ENCODE results near the gene UBAC2. TPM values are rescaled to one million over a fixed set of nuclear protein-coding genes. Genes with fewer than 3 reads are reported as not detected.
A peak's percentile ranks its signal among the peaks of the same experiment; 100 is the strongest.

The UBAC2 gene
- total RNA-seq, 4 donors from 2014 or later = 51.0 to 71.5 (median 61.1) TPM

GRCh38 chr13:99376132-99376531 is 175.5 kb downstream of the UBAC2 start:
- TF ChIP-seq POLR2A (IDR thresholded peaks at IDR 0.05) (no peak), CTCF (IDR thresholded peaks at IDR 0.05 in 4 of 5, conservative IDR thresholded peaks at IDR 0.05 in 1 of 5) (no peak)
- intact Hi-C loops (cut with DNase I; ENCODE audit: low total_unique reads) (no loop called here), in situ Hi-C loops (cut with MboI; ENCODE audit: low sequenced_read_pairs in 4 of 4) (no loop called here)
- H3K4me3 ChIP-seq = no peak overlapping the region
- H3K27me3 ChIP-seq = no peaks in the 10 kb centered on the region
- no peak overlapping the region for H3K27ac ChIP-seq
- H3K9me3 ChIP-seq = no peaks in the 10 kb centered on the region
- H3K36me3 ChIP-seq = peaks cover 0 to 15% of the 10 kb centered on the region in 2 donors
- ATAC-seq (no peak), DNase-seq (peak in 1 of 2 donors; percentile 39)
- H3K4me1 ChIP-seq = no peaks in the 10 kb centered on the region

- no peaks in the 10 kb centered on the region for H3K4me1 ChIP-seq
- TF ChIP-seq POLR2A (IDR thresholded peaks at IDR 0.05) = no peak
- TF ChIP-seq CTCF (IDR thresholded peaks at IDR 0.05 in 4 of 5, conservative IDR thresholded peaks at IDR 0.05 in 1 of 5) = no peak
- no peak overlapping the region for H3K27ac ChIP-seq
- in situ Hi-C loops (cut with MboI; ENCODE audit: low sequenced_read_pairs in 4 of 4) (no loop called here), intact Hi-C loops (cut with DNase I; ENCODE audit: low total_unique reads) (no loop called here)
- peaks cover 0 to 15% of the 10 kb centered on the region in 2 donors for H3K36me3 ChIP-seq
- no peak overlapping the region for H3K4me3 ChIP-seq
- H3K27me3 ChIP-seq = no peaks in the 10 kb centered on the region
- ATAC-seq = no peak
- H3K9me3 ChIP-seq = no peaks in the 10 kb centered on the region
- DNase-seq = no peak
Measured at GRCh38 chr13:99376924-99377323, 176.3 kb downstream of the UBAC2 start.

GRCh38 chr13:99377641-99378040 is 177.0 kb downstream of the UBAC2 start:
- no peaks in the 10 kb centered on the region for H3K27me3 ChIP-seq
- in situ Hi-C loops (cut with MboI; ENCODE audit: low sequenced_read_pairs in 4 of 4) = no loop called here
- H3K36me3 ChIP-seq = peaks cover 0 to 15% of the 10 kb centered on the region in 2 donors
- ATAC-seq (no peak), DNase-seq (no peak)
- no peak overlapping the region for H3K4me3 ChIP-seq
- no peaks in the 10 kb centered on the region for H3K4me1 ChIP-seq
- no peak overlapping the region for H3K27ac ChIP-seq
- no peaks in the 10 kb centered on the region for H3K9me3 ChIP-seq
- TF ChIP-seq POLR2A (IDR thresholded peaks at IDR 0.05) (no peak), CTCF (IDR thresholded peaks at IDR 0.05 in 4 of 5, conservative IDR thresholded peaks at IDR 0.05 in 1 of 5) (no peak)
- intact Hi-C loops (cut with DNase I; ENCODE audit: low total_unique reads) = no loop called here

GRCh38 chr13:99378985-99379733 is 178.5 kb downstream of the UBAC2 start:
- DNase-seq (no peak), ATAC-seq (no peak)
- Histone ChIP-seq H3K9me3 (no peaks in the 10 kb centered on the region), H3K27ac (no peak overlapping the region), H3K4me1 (no peaks in the 10 kb centered on the region), H3K27me3 (no peaks in the 10 kb centered on the region), H3K4me3 (no peak overlapping the region), H3K36me3 (peaks cover 0 to 15% of the 10 kb centered on the region in 2 donors)
- intact Hi-C loops (cut with DNase I; ENCODE audit: low total_unique reads) (no loop called here), in situ Hi-C loops (cut with MboI; ENCODE audit: low sequenced_read_pairs in 4 of 4) (no loop called here)
- TF ChIP-seq POLR2A (IDR thresholded peaks at IDR 0.05) = no peak
- TF ChIP-seq CTCF (IDR thresholded peaks at IDR 0.05 in 4 of 5, conservative IDR thresholded peaks at IDR 0.05 in 1 of 5) = no peak
